HL-60/S4 (cell line): Measurements from ENCODE around the gene OR10AG1.

ENCODE experiments used
- in situ Hi-C: fragments of 300-500 bp; cut with MboI; formaldehyde crosslinking; loops from 2 replicates; pipeline ENCODE4 v1.14.3; 2022; ENCODE audit warnings: low sequenced_read_pairs

Gene OR10AG1

GRCh38 chr11:55969845-55970244 lies at the start of gene OR10AG1:
Gene OR10AG1, minus strand, starts transcription at chr11:55969945. Its CDS starts 38 bp downstream, at chr11:55969907.
- in situ Hi-C loops, result no loop called here

- in situ Hi-C loops, result no loop called here
Measured at GRCh38 chr11:56013805-56014204, 44.1 kb upstream of the OR10AG1 start.

GRCh38 chr11:56010716-56011115 lies 41.0 kb upstream of the OR10AG1 start:
- in situ Hi-C loops, result no loop called here

- in situ Hi-C loops, result no loop called here
Measured at GRCh38 chr11:55994525-55994924, 24.8 kb upstream of the OR10AG1 start, which contains the start of gene OR5F1. Gene OR5F1, minus strand, starts transcription at chr11:55994625. Its CDS starts 0 bp downstream, at chr11:55994625.

- in situ Hi-C loops, result no loop called here
Measured at GRCh38 chr11:55970935-55971334, 1.2 kb upstream of the OR10AG1 start.

- in situ Hi-C loops, result no loop called here
Measured at GRCh38 chr11:55967914-55968313, 1.8 kb downstream of the OR10AG1 start.

- in situ Hi-C loops, result no loop called here
Measured at GRCh38 chr11:55966391-55966790, 3.4 kb downstream of the OR10AG1 start.

- in situ Hi-C loops, result no loop called here
Measured at GRCh38 chr11:55956521-55956920, 13.2 kb downstream of the OR10AG1 start.

- in situ Hi-C loops, result no loop called here
Measured at GRCh38 chr11:55949330-55949729, 20.4 kb downstream of the OR10AG1 start.

- in situ Hi-C loops, result no loop called here
Measured at GRCh38 chr11:55942785-55943392, 26.9 kb downstream of the OR10AG1 start.

- in situ Hi-C loops, result no loop called here
Measured at GRCh38 chr11:55936300-55936699, 33.4 kb downstream of the OR10AG1 start, which contains the start of gene OR5I1. Gene OR5I1, minus strand, starts transcription at chr11:55936400. Its CDS starts 0 bp downstream, at chr11:55936400.

GRCh38 chr11:55920537-55920936 lies 49.2 kb downstream of the OR10AG1 start:
- in situ Hi-C loops, result no loop called here
